ENCODE data around the gene OVOL1. TPM values are rescaled to one million over a fixed set of nuclear protein-coding genes. Genes with fewer than 3 reads are reported as not detected.
A peak's percentile ranks its signal among the peaks of the same experiment; 100 is the strongest.

Gene OVOL1
- total RNA-seq, 4 donors from 2014 or later: 0.62 TPM; not detected in 3

- ATAC-seq: peak; percentile 78
- H3K4me1 ChIP-seq: peaks cover 0 to 53% (median 12%) of the 10 kb centered on the region in 3 donors
These were observed 6.7 kb upstream of the OVOL1 start for GRCh38 chr11:65779919-65780769.

DNA sequence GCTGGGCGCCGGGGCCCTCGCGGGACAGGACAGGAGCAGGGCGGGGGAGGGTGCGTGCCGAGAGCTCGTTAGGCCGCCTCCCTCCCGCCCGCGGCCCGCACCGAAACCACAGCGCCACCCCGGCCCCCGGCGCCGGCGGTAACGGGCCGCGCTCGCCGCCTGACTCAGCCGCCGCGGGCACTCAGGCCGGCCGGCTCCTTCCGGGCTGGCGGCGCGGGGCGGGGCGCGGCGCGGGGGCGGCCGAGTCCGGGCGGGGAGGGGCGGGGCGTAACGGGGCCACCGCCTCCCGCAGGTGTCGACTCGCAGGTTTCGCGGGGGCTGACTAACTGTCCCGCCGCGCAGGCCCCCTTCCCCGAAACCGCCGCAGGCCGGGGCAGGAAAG is 6.1 kb upstream of the OVOL1 start, which contains the start of gene AP5B1:
AP5B1 (minus strand) TSS at position 207 of the 382 bp plus-strand sequence. CDS start 385 bp downstream, outside the sequence.
- peak within 1 kb of the TSS; percentile 0 to 87 (median 79) for H3K27ac ChIP-seq
- no peaks in the 10 kb centered on the region for H3K9me3 ChIP-seq
- H3K27me3 ChIP-seq: peaks cover 20% of the 10 kb centered on the region
- WGBS, 2 donors (ENCODE audit: low coverage in 1 of 2): no CpG with 5 or more reads among the region's 59 CpGs
- peak; percentile 78 for ATAC-seq
- peaks cover 0 to 46% (median 12%) of the 10 kb centered on the region in 3 donors for H3K4me1 ChIP-seq
- TF ChIP-seq POLR2A (IDR thresholded peaks at IDR 0.05): peak; percentile 34 to 50
- no peak for TF ChIP-seq POLR2AphosphoS5 (IDR thresholded peaks at IDR 0.05)
- TF ChIP-seq CTCF (IDR thresholded peaks at IDR 0.05): peak in 2 of 4 experiments; percentile 12 to 22
- no peak for TF ChIP-seq EP300 (IDR thresholded peaks at IDR 0.05)
- peak within 1 kb of the TSS; percentile 75 to 98 for H3K4me3 ChIP-seq
- H3K36me3 ChIP-seq: peaks cover 0 to 32% of the 10 kb centered on the region in 2 donors

More at GRCh38 chr11:65779919-65780769, 6.7 kb upstream of the OVOL1 start:
- H3K9me3 ChIP-seq: no peaks in the 10 kb centered on the region
- peaks cover 14% of the 10 kb centered on the region for H3K27me3 ChIP-seq
- H3K4me3 ChIP-seq: peak overlapping the region; percentile 75 to 98
- peak; percentile 4 for TF ChIP-seq POLR2AphosphoS5 (IDR thresholded peaks at IDR 0.05)
- peak in 3 of 4 experiments; percentile 95 to 97 (median 97) for TF ChIP-seq CTCF (IDR thresholded peaks at IDR 0.05)
- peak; percentile 27 to 37 for TF ChIP-seq POLR2A (IDR thresholded peaks at IDR 0.05)
- no peak for TF ChIP-seq EP300 (IDR thresholded peaks at IDR 0.05)
- H3K36me3 ChIP-seq: peaks cover 0 to 32% of the 10 kb centered on the region in 2 donors
- H3K27ac ChIP-seq: peak overlapping the region; percentile 0 to 87 (median 79)
- WGBS, 2 donors (ENCODE audit: low coverage in 1 of 2): 7% methylated on average over 3 of the region's 76 CpGs; no CpG with 5 or more reads in 1 of the 2 donors

DNA sequence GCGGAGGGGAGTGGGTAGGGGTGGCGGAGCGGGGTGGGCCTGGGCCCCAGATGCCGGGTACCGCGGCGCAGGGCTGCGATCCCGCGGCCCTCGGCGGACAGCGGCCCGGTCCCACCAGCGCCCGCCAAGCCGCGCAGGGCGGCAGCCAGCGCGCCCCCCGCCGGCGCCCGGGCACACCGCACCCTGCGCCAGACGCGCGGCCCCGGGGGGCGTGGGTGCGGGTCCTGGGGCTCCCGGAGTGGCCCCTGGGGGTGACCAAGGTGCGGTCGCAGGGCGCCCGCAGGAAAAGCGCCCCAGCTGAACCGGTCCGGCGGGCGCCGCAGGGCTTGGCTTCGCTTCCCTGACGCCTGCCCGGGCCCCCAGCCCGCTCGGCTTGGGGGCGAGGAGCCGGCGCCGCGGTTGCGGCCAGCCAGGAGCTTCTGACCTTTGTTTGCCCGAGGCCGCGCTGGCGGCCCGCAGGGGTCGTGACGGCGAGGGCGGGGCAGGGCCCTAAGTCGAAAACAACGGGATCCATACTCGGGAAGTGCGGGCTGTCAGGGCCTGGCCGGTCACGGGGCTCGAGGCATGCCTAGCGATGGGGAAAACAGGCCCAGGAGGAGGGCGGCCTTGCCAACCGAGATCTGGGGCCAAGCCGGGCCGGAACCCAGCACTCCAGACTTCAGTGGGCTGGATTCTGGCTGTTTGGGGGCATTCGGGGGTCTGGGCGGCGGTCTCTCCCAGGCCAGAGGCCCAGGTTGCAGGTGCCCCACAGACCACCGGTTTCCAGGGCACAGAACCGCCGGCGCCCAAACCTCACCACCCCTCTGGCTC is 5.5 kb upstream of the OVOL1 start:
- TF ChIP-seq POLR2A (IDR thresholded peaks at IDR 0.05) (no peak), CTCF (IDR thresholded peaks at IDR 0.05) (peak in 3 of 4 experiments; percentile 41 to 50 (median 48)), POLR2AphosphoS5 (IDR thresholded peaks at IDR 0.05) (no peak)
- peak; percentile 39 for ATAC-seq
- H3K9me3 ChIP-seq: no peaks in the 10 kb centered on the region
- no CpG with 5 or more reads among the region's 83 CpGs for WGBS, 2 donors (ENCODE audit: low coverage in 1 of 2)
- H3K27ac ChIP-seq: peak overlapping the region in 3 of 4 donors; percentile 78 to 87 (median 80)
- H3K4me3 ChIP-seq: peak overlapping the region; percentile 75 to 98
- H3K27me3 ChIP-seq: peaks cover 26% of the 10 kb centered on the region
- peaks cover 0 to 51% (median 17%) of the 10 kb centered on the region in 3 donors for H3K4me1 ChIP-seq
- H3K36me3 ChIP-seq: peaks cover 0 to 31% of the 10 kb centered on the region in 2 donors

GRCh38 chr11:65781962-65782815 is 4.7 kb upstream of the OVOL1 start:
- H3K4me1 ChIP-seq: peaks cover 0 to 53% (median 20%) of the 10 kb centered on the region in 3 donors
- no peaks in the 10 kb centered on the region for H3K9me3 ChIP-seq
- H3K27me3 ChIP-seq: peaks cover 34% of the 10 kb centered on the region
- ATAC-seq: no peak
- peak overlapping the region in 1 of 4 donors; percentile 87 for H3K27ac ChIP-seq
- H3K4me3 ChIP-seq: no peak overlapping the region
- no CpG with 5 or more reads among the region's 13 CpGs for WGBS, 2 donors (ENCODE audit: low coverage in 1 of 2)
- H3K36me3 ChIP-seq: peaks cover 0 to 23% of the 10 kb centered on the region in 2 donors
- TF ChIP-seq POLR2A (IDR thresholded peaks at IDR 0.05) (no peak), CTCF (IDR thresholded peaks at IDR 0.05) (no peak), EP300 (IDR thresholded peaks at IDR 0.05) (no peak), POLR2AphosphoS5 (IDR thresholded peaks at IDR 0.05) (no peak)

Data from gastroesophageal sphincter (tissue), 4 donors.